Endothelial cell (in vitro differentiated cells): ENCODE results near the gene GNG8. TPM values are rescaled to one million over a fixed set of nuclear protein-coding genes. Genes with fewer than 3 reads are reported as not detected.

Experiments
- DNase-seq: peaks from one replicate; pipeline ENCODE4 v3.0.0; 2021; ENCODE audit warnings: low spot score
- H3K27ac Mint-ChIP-seq: one replicate; pipeline ENCODE4 v1.8.0; 2021; ENCODE audit warnings: mixed read lengths, inconsistent platforms; ENCODE audit not compliant: unreplicated experiment
- H3K27me3 Mint-ChIP-seq: one replicate; pipeline ENCODE4 v1.8.0; 2021; ENCODE audit warnings: mild to moderate bottlenecking, moderate library complexity, mixed read lengths, inconsistent platforms; ENCODE audit not compliant: unreplicated experiment
- H3K36me3 Mint-ChIP-seq: one replicate; pipeline ENCODE4 v1.8.0; 2021; ENCODE audit warnings: mild to moderate bottlenecking, low read depth, mixed read lengths, inconsistent platforms; ENCODE audit not compliant: unreplicated experiment
- H3K4me1 Mint-ChIP-seq: one replicate; pipeline ENCODE4 v1.8.0; 2021; ENCODE audit warnings: mild to moderate bottlenecking, mixed read lengths, inconsistent platforms; ENCODE audit not compliant: unreplicated experiment
- H3K4me3 Mint-ChIP-seq: one replicate; pipeline ENCODE4 v1.8.0; 2021; ENCODE audit warnings: mild to moderate bottlenecking, mixed read lengths, inconsistent platforms; ENCODE audit not compliant: unreplicated experiment
- H3K9me3 Mint-ChIP-seq: one replicate; pipeline ENCODE4 v1.8.0; 2021; ENCODE audit warnings: mixed read lengths, inconsistent platforms; ENCODE audit not compliant: unreplicated experiment
- CTCF ChIP-seq: fragments of 200-600 bp; sonication (generic); IDR thresholded peaks from one replicate; pipeline ENCODE4 v1.5.0; 2021; ENCODE audit warnings: antibody characterized with exemption; ENCODE audit not compliant: unreplicated experiment
- total RNA-seq: library from RNA; stranded (reverse); fragmentation: NEBNext Ultra II Directional; extraction: Animal tissue kit (Norgen Biotek cat#: 25700); gene quantifications from one replicate; pipeline ENCODE4 v1.2.1, GENCODE V29; 2021; ENCODE audit not compliant: unreplicated experiment

The GNG8 gene
- total RNA-seq, 1 donor from 2014 or later, result not detected

- no peak for TF ChIP-seq CTCF
- Mint-ChIP-seq H3K4me3 (no peak overlapping the region), H3K27ac (no peak overlapping the region)
Observed at GRCh38 chr19:46623915-46624502, 12.0 kb downstream of the GNG8 start.

GRCh38 chr19:46622118-46622446, 13.9 kb downstream of the GNG8 start:
- no peak for DNase-seq
- H3K27me3 Mint-ChIP-seq, result peaks cover 4% of the 10 kb centered on the region
- TF ChIP-seq CTCF, result no peak
- no peaks in the 10 kb centered on the region for H3K9me3 Mint-ChIP-seq
- no peaks in the 10 kb centered on the region for H3K4me1 Mint-ChIP-seq
- no peaks in the 10 kb centered on the region for H3K36me3 Mint-ChIP-seq
- H3K27ac Mint-ChIP-seq, result no peak overlapping the region
- no peak overlapping the region for H3K4me3 Mint-ChIP-seq

More at GRCh38 chr19:46623915-46624502, 12.0 kb downstream of the GNG8 start:
- Mint-ChIP-seq H3K4me1 (no peaks in the 10 kb centered on the region), H3K27me3 (peaks cover 6% of the 10 kb centered on the region), H3K36me3 (no peaks in the 10 kb centered on the region), H3K9me3 (no peaks in the 10 kb centered on the region)
- no peak for DNase-seq

GRCh38 chr19:46621191-46622117, 14.5 kb downstream of the GNG8 start:
- H3K9me3 Mint-ChIP-seq, result no peaks in the 10 kb centered on the region
- TF ChIP-seq CTCF, result no peak
- H3K4me3 Mint-ChIP-seq, result no peak overlapping the region
- H3K27ac Mint-ChIP-seq, result no peak overlapping the region
- no peak for DNase-seq
- peaks cover 3% of the 10 kb centered on the region for H3K4me1 Mint-ChIP-seq
- H3K36me3 Mint-ChIP-seq, result no peaks in the 10 kb centered on the region
- peaks cover 8% of the 10 kb centered on the region for H3K27me3 Mint-ChIP-seq

- no peak overlapping the region for H3K4me3 Mint-ChIP-seq
- peaks cover 8% of the 10 kb centered on the region for H3K27me3 Mint-ChIP-seq
- no peak overlapping the region for H3K27ac Mint-ChIP-seq
- DNase-seq, result no peak
- no peaks in the 10 kb centered on the region for H3K36me3 Mint-ChIP-seq
- TF ChIP-seq CTCF, result no peak
- H3K4me1 Mint-ChIP-seq, result peaks cover 3% of the 10 kb centered on the region
- no peaks in the 10 kb centered on the region for H3K9me3 Mint-ChIP-seq
Observed at GRCh38 chr19:46620716-46621115, 15.3 kb downstream of the GNG8 start.

- H3K27ac Mint-ChIP-seq, result no peak overlapping the region
Observed at GRCh38 chr19:46620267-46620666, 15.7 kb downstream of the GNG8 start.

More at GRCh38 chr19:46620267-46620666, 15.7 kb downstream of the GNG8 start:
- Mint-ChIP-seq H3K4me3 (no peak overlapping the region), H3K27me3 (peaks cover 8% of the 10 kb centered on the region), H3K4me1 (peaks cover 3% of the 10 kb centered on the region), H3K36me3 (no peaks in the 10 kb centered on the region), H3K9me3 (no peaks in the 10 kb centered on the region)
- TF ChIP-seq CTCF, result no peak
- DNase-seq, result no peak
